Measurements from ENCODE around the gene DHX35. TPM values are rescaled to one million over a fixed set of nuclear protein-coding genes. Genes with fewer than 3 reads are reported as not detected.
A peak's percentile ranks its signal among the peaks of the same experiment; 100 is the strongest.
"Not testable (repeated sequence)": the region's sequence is repeated elsewhere in the genome, so short reads cannot be mapped to it uniquely, and the experiment has no call there.

Gene DHX35
- total RNA-seq, 2 experiments from 2014 or later = 7.1 to 7.2 TPM

DNA sequence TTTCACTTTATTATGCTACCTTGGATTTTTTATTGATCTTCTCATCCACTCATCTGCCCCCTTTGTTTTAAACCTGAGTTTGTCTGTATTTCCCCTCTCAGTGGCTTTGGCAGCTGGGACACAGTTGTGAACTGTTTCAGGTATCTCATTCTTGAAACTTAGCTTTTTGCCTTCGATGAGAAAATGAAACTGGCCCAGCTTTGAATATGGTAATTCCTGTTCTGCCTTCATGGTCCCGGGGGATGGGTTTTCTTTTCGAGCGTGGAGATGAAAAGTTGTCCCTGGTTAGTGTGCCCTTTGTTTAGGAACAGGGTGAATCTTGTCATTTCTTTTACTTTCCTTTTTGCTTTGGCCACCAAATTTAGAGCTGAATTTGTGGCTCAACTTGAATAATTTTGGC, 25.6 kb downstream of the DHX35 start:
- Mint-ChIP-seq H3K27me3 (no peaks in the 10 kb centered on the region), H3K9me3 (no peaks in the 10 kb centered on the region), H3K27ac (no peak overlapping the region), H3K4me1 (peaks cover 17% of the 10 kb centered on the region), H3K36me3 (ENCODE audit: low read depth) (peaks cover 17% of the 10 kb centered on the region), H3K4me3 (peak overlapping the region; percentile 1)
- no peak for DNase-seq
- ChIA-PET CTCF (interaction anchor here (2.0 kb wide), 1 partner anchor 62 kb away, joined by 5 read pairs; no protein-coding TSS in a partner anchor), POLR2A (no interaction called here)

DNA sequence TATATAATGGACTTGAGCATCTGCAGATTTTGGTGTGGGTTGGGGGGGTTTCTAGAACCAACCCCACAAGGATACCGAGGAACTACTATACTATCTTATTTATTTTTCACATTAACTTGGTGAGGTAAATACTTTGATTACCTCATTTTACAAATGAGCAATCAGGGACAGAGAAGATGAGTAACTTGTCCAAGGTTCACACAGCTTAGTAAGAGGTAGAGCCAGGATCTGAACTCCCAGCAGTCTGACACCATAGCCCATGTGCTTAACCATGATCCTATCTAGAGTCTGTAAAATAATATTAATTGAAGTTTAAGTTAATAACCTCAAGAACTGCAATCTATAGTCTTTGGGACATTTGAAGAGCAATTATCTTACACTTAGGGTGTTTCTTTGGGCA, 28.6 kb downstream of the DHX35 start:
- peaks cover 21% of the 10 kb centered on the region for H3K36me3 Mint-ChIP-seq (ENCODE audit: low read depth)
- ChIA-PET CTCF (interaction anchor here (1.6 to 1.7 kb wide), 2 partner anchors 29 to 60 kb away, joined by 5 read pairs; partner anchors contain the start of gene DHX35), POLR2A (no interaction called here)
- H3K27ac Mint-ChIP-seq = no peak overlapping the region
- no peaks in the 10 kb centered on the region for H3K27me3 Mint-ChIP-seq
- H3K4me1 Mint-ChIP-seq = peaks cover 15% of the 10 kb centered on the region
- no peaks in the 10 kb centered on the region for H3K9me3 Mint-ChIP-seq
- H3K4me3 Mint-ChIP-seq = no peak overlapping the region
- no peak for DNase-seq

DNA sequence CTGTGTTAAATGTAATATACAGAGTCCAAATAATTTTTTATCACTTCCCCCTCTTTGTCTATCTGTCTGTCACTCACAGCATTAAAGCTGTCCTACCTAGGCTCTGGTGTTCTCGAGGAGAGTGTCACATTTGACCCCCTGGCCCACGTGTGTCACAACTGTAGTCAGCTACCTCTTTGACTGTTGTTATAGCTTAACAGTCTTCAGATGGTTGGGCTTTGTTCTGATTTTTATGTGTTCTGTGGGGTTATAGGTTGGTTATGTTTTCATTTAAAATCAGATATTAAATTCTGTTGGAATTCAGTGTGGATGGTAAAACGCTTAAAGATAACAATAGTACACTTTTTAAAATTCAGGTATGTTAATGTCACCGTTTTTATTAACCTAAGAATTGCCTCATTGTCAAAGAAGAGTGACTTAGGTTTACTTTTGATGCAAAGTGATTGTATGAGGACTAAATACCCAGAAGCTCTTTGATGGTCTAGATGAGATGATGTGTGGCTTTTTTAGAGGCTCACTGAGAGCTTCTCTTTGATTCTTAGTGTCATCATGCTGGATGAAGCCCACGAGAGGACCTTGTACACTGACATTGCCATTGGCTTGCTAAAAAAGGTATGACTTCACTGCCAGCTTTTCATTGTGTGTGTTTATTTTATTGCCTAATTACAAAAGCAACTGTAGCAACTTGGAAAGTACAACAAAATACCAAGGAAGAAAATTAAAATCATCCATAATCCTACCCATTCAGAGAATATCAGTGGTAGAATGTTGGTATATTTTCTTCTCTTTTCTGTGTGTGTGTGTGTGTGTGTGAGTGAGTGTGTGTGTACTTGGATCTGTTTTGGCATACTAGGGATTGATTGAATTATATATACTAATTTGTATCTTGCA, 29.9 kb downstream of the DHX35 start:
- H3K4me1 Mint-ChIP-seq = peaks cover 9% of the 10 kb centered on the region
- CTCF ChIA-PET = interaction anchor here (1.6 kb wide), 1 partner anchor 58 kb away, joined by 5 read pairs; no protein-coding TSS in a partner anchor
- no peaks in the 10 kb centered on the region for H3K9me3 Mint-ChIP-seq

DNA sequence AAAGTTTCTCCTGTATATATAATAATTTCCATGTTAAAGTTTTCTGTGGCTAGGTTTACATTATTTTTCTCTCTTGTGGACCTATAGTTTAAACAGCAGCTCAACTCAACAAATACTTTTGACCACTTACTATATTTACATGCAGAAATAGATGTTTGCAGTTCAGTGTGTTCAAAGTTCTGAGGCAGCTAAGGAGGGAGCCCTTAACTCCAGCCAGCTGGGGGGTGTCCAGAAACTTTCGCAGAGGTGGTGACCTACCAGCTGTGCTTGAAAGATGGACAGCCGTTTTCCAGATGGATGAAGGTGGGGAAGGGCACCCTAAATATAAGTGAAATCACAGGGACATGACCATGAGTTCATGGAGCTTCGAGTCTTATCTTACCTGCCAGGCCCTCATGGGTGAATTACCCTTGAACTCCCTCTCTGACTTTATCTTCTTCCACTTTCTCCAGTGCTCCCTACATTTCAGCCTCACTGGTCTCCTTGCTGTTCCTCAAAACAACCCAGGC, 33.4 kb downstream of the DHX35 start:
- no peak overlapping the region for H3K4me3 Mint-ChIP-seq
- no peaks in the 10 kb centered on the region for H3K27me3 Mint-ChIP-seq
- peaks cover 23% of the 10 kb centered on the region for H3K4me1 Mint-ChIP-seq
- DNase-seq = no peak
- no peak overlapping the region for H3K27ac Mint-ChIP-seq
- H3K9me3 Mint-ChIP-seq = no peaks in the 10 kb centered on the region
- CTCF ChIA-PET = interaction anchor here (3.5 to 4.0 kb wide), 2 partner anchors 33 to 53 kb away, joined by 16 to 22 read pairs; partner anchors contain the start of gene DHX35
- POLR2A ChIA-PET = interaction anchor here (1.3 to 1.6 kb wide), 2 partner anchors 9 to 33 kb away, joined by 3 to 6 read pairs; partner anchors contain the start of gene DHX35
- H3K36me3 Mint-ChIP-seq (ENCODE audit: low read depth) = peaks cover 35% of the 10 kb centered on the region

More for the DNA sequence above, 29.9 kb downstream of the DHX35 start:
- no peak overlapping the region for H3K4me3 Mint-ChIP-seq
- POLR2A ChIA-PET = interaction anchor here (0.9 kb wide), 1 partner anchor 66 kb away, joined by 3 read pairs; the partner anchor contains the start of gene FAM83D
- no peak overlapping the region for H3K27ac Mint-ChIP-seq
- H3K36me3 Mint-ChIP-seq (ENCODE audit: low read depth) = peaks cover 26% of the 10 kb centered on the region
- no peaks in the 10 kb centered on the region for H3K27me3 Mint-ChIP-seq
- DNase-seq = no peak

DNA sequence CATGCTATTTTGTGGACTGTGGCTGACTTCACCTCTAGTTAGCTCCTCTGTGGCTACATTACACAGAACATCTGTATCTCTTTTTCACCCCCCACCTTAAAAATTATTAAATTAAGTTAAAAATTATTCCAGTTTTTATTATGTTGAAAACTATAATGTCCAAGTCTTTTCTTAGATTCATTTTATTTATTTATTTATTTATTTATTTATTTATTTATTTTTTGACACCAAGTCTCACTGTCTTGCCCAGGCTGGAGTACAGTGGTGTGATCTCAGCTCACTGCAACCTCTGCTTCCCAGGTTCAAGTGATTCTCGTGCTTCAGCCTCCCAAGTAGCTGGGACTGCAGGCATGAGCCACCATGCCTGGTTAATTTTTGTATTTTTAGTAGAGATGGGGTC, 34.7 kb downstream of the DHX35 start:
- H3K36me3 Mint-ChIP-seq (ENCODE audit: low read depth) = peaks cover 43% of the 10 kb centered on the region
- not testable (repeated sequence) for DNase-seq, H3K9me3 Mint-ChIP-seq, H3K4me3 Mint-ChIP-seq, H3K27me3 Mint-ChIP-seq, H3K27ac Mint-ChIP-seq
- peaks cover 23% of the 10 kb centered on the region for H3K4me1 Mint-ChIP-seq
- CTCF ChIA-PET = interaction anchor here (1.1 to 4.0 kb wide), 6 partner anchors 10 to 52 kb away, joined by 3 to 22 read pairs (median 4); partner anchors contain the start of gene DHX35
- POLR2A ChIA-PET = interaction anchor here (0.9 to 2.0 kb wide), 4 partner anchors 11 to 71 kb away, joined by 3 to 9 read pairs (median 4); partner anchors contain the start of genes DHX35 and FAM83D

DNA sequence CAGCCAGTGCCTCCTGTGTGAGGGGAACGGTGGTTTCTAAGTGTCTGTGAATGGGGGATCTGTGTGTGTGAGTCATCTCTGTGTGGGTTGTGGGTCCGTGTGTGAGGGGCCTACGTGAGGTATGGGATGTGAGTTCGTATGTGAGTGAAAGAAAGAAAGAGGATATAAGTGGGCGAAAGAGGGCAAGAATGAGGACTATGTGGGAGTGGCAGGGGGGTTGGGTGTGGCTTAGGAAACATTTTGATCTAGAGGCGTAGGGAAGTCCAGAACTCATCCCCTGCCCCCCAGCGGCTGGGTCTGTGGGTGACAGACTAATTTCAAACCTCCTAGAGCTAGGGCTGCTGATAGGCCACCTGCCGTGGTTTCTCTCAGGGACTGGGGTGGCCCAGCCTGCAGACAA, 35.5 kb downstream of the DHX35 start:
- H3K4me3 Mint-ChIP-seq = no peak overlapping the region
- H3K27ac Mint-ChIP-seq = peak overlapping the region; percentile 24
- peaks cover 41% of the 10 kb centered on the region for H3K36me3 Mint-ChIP-seq (ENCODE audit: low read depth)
- peaks cover 23% of the 10 kb centered on the region for H3K4me1 Mint-ChIP-seq
- DNase-seq = peak; percentile 53
- ChIA-PET POLR2A (interaction anchor here (1.1 to 2.0 kb wide), 3 partner anchors 11 to 71 kb away, joined by 3 to 9 read pairs (median 4); partner anchors contain the start of genes DHX35 and FAM83D), CTCF (interaction anchor here (0.8 to 4.0 kb wide), 4 partner anchors 12 to 52 kb away, joined by 3 to 22 read pairs (median 7); partner anchors contain the start of gene DHX35)
- H3K27me3 Mint-ChIP-seq = no peaks in the 10 kb centered on the region
- no peaks in the 10 kb centered on the region for H3K9me3 Mint-ChIP-seq

DNA sequence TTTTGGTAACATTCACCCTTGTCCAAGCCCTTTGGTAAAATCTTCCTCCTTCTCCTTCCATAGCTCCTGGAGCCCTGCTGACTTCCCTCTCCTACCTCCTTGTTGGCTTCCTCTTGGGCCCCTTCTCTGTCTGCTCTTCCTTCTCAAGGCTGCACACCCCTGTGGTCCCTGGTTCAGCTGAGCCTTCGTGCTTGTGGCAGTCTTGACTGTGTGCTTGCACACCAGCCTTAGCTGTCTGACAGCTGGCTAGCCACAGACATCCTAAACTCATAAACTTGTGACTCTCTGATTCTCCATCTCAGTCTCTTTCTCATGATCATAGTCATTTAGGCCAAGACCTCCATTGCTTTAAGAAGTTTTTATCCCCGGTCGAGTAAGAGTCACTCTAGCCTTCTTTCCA, 37.1 kb downstream of the DHX35 start:
- no peak overlapping the region for H3K27ac Mint-ChIP-seq
- H3K4me1 Mint-ChIP-seq = peaks cover 25% of the 10 kb centered on the region
- DNase-seq = no peak
- H3K27me3 Mint-ChIP-seq = no peaks in the 10 kb centered on the region
- H3K36me3 Mint-ChIP-seq (ENCODE audit: low read depth) = peaks cover 49% of the 10 kb centered on the region
- H3K4me3 Mint-ChIP-seq = no peak overlapping the region
- POLR2A ChIA-PET = interaction anchor here (1.1 kb wide), 1 partner anchor 10 kb away, joined by 3 read pairs; no protein-coding TSS in a partner anchor
- CTCF ChIA-PET = interaction anchor here (1.8 kb wide), 1 partner anchor 50 kb away, joined by 6 read pairs; no protein-coding TSS in a partner anchor
- no peaks in the 10 kb centered on the region for H3K9me3 Mint-ChIP-seq

DNA sequence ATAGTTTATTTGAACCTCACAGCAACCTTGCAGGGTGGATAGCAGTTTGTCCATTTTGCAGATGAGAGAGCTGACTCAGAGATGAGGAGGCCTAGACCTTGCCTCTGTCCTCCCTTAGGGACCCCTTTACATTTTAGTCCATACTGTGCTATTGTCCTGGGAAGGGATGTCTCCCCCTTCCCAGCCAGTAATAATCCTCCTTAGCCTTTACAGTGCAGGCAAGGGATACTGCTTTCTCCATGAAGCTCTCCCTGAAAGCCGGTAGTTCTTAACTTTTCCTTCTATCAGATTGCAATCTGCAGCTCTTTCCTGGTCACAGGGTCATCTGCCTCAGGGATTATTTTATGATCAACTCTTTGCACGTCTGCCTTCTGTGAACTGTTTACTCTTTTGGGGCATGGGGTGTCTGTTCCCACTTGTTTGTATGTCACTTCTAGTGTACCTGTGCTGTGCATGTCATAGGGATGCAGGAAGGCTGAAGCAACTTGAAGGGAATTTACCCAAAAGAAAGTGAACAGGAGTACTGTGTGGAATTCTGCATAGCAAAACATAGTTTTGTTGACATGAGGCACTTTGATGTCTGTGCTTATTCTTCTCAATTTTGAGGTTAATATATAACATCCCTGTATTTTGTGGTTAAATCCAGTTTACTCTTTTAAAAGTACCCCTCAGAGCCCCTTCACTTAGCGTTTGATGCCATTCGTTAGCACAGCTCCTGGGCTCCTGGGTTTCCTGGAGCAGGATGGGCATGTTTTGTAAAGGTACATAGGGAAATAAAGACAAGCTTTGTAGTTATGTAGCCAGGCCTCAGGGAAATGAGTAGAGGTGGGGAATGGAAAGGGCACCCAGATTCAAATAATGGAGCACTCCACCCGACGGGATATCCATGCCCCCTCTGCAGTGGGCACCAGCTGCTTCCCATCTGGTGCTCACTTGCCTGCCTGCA, 38.1 kb downstream of the DHX35 start:
- Mint-ChIP-seq H3K36me3 (ENCODE audit: low read depth) (peaks cover 45% of the 10 kb centered on the region), H3K27me3 (no peaks in the 10 kb centered on the region), H3K4me1 (peaks cover 32% of the 10 kb centered on the region), H3K9me3 (no peaks in the 10 kb centered on the region), H3K27ac (no peak overlapping the region), H3K4me3 (no peak overlapping the region)
- CTCF ChIA-PET = interaction anchor here (1.0 to 1.8 kb wide), 2 partner anchors 38 to 49 kb away, joined by 3 to 6 read pairs; partner anchors contain the start of gene DHX35
- DNase-seq = no peak
- POLR2A ChIA-PET = interaction anchor here (1.1 kb wide), 1 partner anchor 38 kb away, joined by 3 read pairs; the partner anchor contains the start of gene DHX35

DNA sequence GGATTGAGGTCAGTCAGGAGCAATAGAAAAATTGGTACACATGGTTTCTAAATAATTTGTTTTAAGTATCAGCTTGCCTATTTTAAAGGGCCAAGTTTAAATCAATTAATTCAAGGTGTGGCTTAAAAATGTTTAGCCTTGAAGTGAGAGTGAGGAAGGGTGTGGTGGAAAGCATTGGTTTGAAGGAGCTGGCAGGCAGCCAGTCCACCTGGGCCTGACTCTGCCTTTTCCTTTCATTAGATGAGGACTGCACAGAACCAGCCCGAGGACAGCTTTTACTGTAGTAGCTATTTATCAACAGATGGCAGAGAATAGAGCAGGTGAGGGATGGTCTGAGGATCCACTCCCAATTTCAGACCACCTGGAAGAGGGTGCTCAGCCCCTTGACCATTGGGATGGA, 42.4 kb downstream of the DHX35 start:
- ChIA-PET CTCF (interaction anchor here (1.4 kb wide), 1 partner anchor 10 kb away, joined by 4 read pairs; no protein-coding TSS in a partner anchor), POLR2A (interaction anchor here (1.1 to 1.4 kb wide), 2 partner anchors 9 to 10 kb away, joined by 3 read pairs; no protein-coding TSS in a partner anchor)
- peaks cover 21% of the 10 kb centered on the region for H3K4me1 Mint-ChIP-seq
- peak; percentile 26 for DNase-seq
- H3K27ac Mint-ChIP-seq = no peak overlapping the region
- no peak overlapping the region for H3K4me3 Mint-ChIP-seq
- peaks cover 49% of the 10 kb centered on the region for H3K36me3 Mint-ChIP-seq (ENCODE audit: low read depth)
- H3K9me3 Mint-ChIP-seq = no peaks in the 10 kb centered on the region
- no peaks in the 10 kb centered on the region for H3K27me3 Mint-ChIP-seq

DNA sequence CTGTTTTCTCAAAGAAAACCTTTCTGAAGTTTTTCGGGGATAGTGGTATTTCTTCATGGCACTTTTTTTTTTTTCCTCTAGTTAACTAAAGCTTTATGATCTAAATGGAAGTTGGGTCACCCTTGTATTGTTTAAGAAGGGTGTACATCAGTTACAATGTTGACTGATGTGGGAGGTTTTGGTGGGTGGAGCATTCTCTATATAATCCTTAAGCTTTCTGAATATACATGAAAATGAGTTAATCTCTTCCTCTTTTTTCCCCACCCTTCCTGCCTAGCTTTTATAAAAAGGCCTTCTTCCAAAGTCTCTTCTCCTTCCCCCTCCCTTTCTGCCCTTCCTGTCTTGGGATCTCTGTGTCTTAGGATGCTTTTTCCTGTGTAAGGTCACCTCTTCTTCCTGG, 47.2 kb downstream of the DHX35 start:
- H3K4me1 Mint-ChIP-seq = peaks cover 18% of the 10 kb centered on the region
- H3K36me3 Mint-ChIP-seq (ENCODE audit: low read depth) = peaks cover 51% of the 10 kb centered on the region
- no peak overlapping the region for H3K27ac Mint-ChIP-seq

DNA sequence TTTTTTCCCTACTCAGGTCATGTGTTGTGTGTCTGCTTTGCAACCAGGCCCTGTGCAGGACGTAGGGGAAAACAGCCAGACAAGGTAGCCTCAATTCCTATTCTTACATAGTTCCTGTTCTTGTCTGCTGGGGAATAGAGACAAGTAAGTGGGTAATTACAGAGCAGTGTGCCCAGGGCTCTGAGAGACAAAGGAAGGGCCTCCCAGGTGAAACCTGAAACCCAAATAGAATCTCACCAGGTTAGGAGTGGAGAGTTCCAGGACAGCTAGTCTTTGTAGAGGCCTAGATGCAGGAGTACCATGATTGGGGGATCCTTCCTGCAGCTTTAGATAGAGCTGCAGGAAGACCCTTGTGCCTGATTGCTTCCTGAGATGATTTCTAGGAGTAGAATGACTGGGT, 48.4 kb downstream of the DHX35 start:
- peaks cover 21% of the 10 kb centered on the region for H3K4me1 Mint-ChIP-seq
- ChIA-PET POLR2A (no interaction called here), CTCF (no interaction called here)
- no peaks in the 10 kb centered on the region for H3K9me3 Mint-ChIP-seq
- no peak overlapping the region for H3K4me3 Mint-ChIP-seq
- peaks cover 60% of the 10 kb centered on the region for H3K36me3 Mint-ChIP-seq (ENCODE audit: low read depth)
- no peaks in the 10 kb centered on the region for H3K27me3 Mint-ChIP-seq
- H3K27ac Mint-ChIP-seq = no peak overlapping the region
- DNase-seq = no peak

More for the DNA sequence above, 47.2 kb downstream of the DHX35 start:
- Mint-ChIP-seq H3K9me3 (no peaks in the 10 kb centered on the region), H3K27me3 (no peaks in the 10 kb centered on the region), H3K4me3 (no peak overlapping the region)
- ChIA-PET POLR2A (interaction anchor here (1.0 to 1.2 kb wide), 3 partner anchors 10 to 47 kb away, joined by 3 to 4 read pairs (median 3); partner anchors contain the start of gene DHX35), CTCF (interaction anchor here (0.5 to 1.8 kb wide), 5 partner anchors 12 to 270 kb away, joined by 4 to 6 read pairs (median 5); partner anchors contain the start of gene DHX35)
- no peak for DNase-seq

All from activated CD4-positive, alpha-beta memory T cell treated with anti-CD3 and anti-CD28 coated beads, Interleukin-2, amount 10 ng/mL, durations not matched to agents 7 days and 5 days (primary cell).